Measurements from ENCODE around the gene MALRD1. TPM values are rescaled to one million over a fixed set of nuclear protein-coding genes. Genes with fewer than 3 reads are reported as not detected.

MALRD1 gene
- total and polyA plus RNA-seq, 2 experiments from 2014 or later, result 17.8 to 52.6 TPM

DNA sequence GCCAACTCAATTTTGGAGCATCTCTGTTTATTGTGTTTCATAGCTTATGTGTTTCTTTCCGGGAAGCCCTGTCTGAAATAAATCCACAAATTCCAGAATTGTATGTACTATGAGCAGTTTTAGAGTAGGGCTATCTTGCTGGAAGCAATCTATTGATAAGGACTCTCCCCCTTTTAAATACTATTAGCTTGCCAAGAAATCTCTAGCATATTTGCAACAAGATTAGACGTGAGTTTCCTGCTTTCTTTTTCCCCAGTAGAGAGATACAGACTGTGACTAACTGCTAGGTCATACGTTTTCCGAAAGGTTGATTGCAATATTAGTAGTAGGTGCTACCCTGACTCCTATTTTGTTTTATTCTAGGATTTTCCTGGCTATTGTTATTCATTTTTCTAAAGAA is 277.0 kb downstream of the MALRD1 start:
- DNase-seq (ENCODE audit: low spot score), result no peak
- H3K27me3 ChIP-seq, result no peaks in the 10 kb centered on the region
- H3K27ac ChIP-seq, result no peak overlapping the region
- TF ChIP-seq, protein P1, sequence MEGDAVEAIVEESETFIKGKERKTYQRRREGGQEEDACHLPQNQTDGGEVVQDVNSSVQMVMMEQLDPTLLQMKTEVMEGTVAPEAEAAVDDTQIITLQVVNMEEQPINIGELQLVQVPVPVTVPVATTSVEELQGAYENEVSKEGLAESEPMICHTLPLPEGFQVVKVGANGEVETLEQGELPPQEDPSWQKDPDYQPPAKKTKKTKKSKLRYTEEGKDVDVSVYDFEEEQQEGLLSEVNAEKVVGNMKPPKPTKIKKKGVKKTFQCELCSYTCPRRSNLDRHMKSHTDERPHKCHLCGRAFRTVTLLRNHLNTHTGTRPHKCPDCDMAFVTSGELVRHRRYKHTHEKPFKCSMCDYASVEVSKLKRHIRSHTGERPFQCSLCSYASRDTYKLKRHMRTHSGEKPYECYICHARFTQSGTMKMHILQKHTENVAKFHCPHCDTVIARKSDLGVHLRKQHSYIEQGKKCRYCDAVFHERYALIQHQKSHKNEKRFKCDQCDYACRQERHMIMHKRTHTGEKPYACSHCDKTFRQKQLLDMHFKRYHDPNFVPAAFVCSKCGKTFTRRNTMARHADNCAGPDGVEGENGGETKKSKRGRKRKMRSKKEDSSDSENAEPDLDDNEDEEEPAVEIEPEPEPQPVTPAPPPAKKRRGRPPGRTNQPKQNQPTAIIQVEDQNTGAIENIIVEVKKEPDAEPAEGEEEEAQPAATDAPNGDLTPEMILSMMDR (IDR thresholded peaks at IDR 0.05; ENCODE audit: poor library complexity), result no peak
- TF ChIP-seq EZH2 (IDR thresholded peaks at IDR 0.05; ENCODE audit: borderline replicate concordance), result no peak
- TF ChIP-seq EZH2phosphoT487 (IDR thresholded peaks at IDR 0.05; ENCODE audit: low read depth, severe bottlenecking, unreplicated experiment), result no peak
- H3K4me3 ChIP-seq, result no peak overlapping the region
- no peaks in the 10 kb centered on the region for H3K9me2 ChIP-seq (replicated peaks; ENCODE audit: insufficient read depth)
- no peak overlapping the region for H3K4me2 ChIP-seq
- H3K9me3 ChIP-seq (ENCODE audit: low read depth), result no peaks in the 10 kb centered on the region
- no peak overlapping the region for H2AFZ ChIP-seq
- H3K4me1 ChIP-seq (ENCODE audit: insufficient read depth), result no peaks in the 10 kb centered on the region
- H4K20me1 ChIP-seq (ENCODE audit: insufficient read depth, poor library complexity, severe bottlenecking), result no peaks in the 10 kb centered on the region
- no peaks in the 10 kb centered on the region for H3K79me2 ChIP-seq
- 73% methylated on average over 4 of the region's 4 CpGs for WGBS (ENCODE audit: low lambda C conversion rate, missing lambda C conversion rate)
- no peaks in the 10 kb centered on the region for H3K36me3 ChIP-seq (replicated peaks; ENCODE audit: insufficient read depth, low read depth)

DNA sequence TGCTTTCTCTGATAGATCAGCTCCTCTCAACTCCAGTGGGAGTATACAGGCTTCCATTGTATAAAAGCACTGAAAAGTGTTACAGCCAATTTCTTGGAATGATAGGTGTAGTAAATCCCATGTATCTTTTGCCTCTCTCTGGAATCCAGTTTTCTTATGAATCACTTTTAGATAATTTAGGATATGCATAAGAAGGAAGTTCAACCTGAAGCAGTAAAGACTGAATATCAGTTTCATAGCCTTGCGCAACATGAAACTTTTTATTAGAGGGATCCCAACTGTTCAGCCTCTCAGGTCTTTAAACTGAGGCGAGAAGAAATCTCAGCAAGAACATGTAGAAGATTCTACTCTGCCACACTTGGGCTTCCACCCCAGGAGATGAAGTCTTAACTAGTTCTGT is 280.0 kb downstream of the MALRD1 start:
- WGBS (ENCODE audit: low lambda C conversion rate, missing lambda C conversion rate), result 88% methylated on average over 2 of the region's 2 CpGs
- Histone ChIP-seq H3K27ac (no peak overlapping the region), H3K9me3 (ENCODE audit: low read depth) (no peaks in the 10 kb centered on the region), H3K36me3 (replicated peaks; ENCODE audit: insufficient read depth, low read depth) (no peaks in the 10 kb centered on the region), H3K4me2 (no peak overlapping the region), H3K79me2 (no peaks in the 10 kb centered on the region), H3K27me3 (no peaks in the 10 kb centered on the region), H2AFZ (no peak overlapping the region), H3K4me1 (ENCODE audit: insufficient read depth) (no peaks in the 10 kb centered on the region), H4K20me1 (ENCODE audit: insufficient read depth, poor library complexity, severe bottlenecking) (no peaks in the 10 kb centered on the region), H3K4me3 (no peak overlapping the region), H3K9me2 (replicated peaks; ENCODE audit: insufficient read depth) (no peaks in the 10 kb centered on the region)
- DNase-seq (ENCODE audit: low spot score), result no peak
- no peak for TF ChIP-seq EZH2phosphoT487 (IDR thresholded peaks at IDR 0.05; ENCODE audit: low read depth, severe bottlenecking, unreplicated experiment)
- no peak for TF ChIP-seq EZH2 (IDR thresholded peaks at IDR 0.05; ENCODE audit: borderline replicate concordance)

DNA sequence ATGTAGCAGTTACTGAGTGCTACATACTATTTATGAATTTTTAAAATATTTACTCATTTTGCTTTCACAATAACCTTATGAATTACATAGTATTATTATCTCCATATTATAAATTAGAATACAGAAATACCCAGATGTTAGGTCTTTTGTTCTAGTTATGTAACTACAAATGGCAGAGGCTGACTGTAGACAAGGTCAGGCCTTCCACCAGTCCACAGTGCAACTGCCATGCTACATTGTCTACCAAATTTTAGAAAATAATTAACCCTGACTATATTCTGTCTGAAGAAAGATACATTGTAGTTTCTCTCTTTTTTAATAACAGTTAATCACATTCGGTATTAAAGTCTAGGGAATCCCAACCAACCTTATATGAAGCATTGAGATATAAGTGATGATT is 280.9 kb downstream of the MALRD1 start:
- H3K27ac ChIP-seq, result no peak overlapping the region
- H3K9me2 ChIP-seq (replicated peaks; ENCODE audit: insufficient read depth), result no peaks in the 10 kb centered on the region
- no peak overlapping the region for H3K4me2 ChIP-seq
- H3K4me3 ChIP-seq, result no peak overlapping the region
- H3K36me3 ChIP-seq (replicated peaks; ENCODE audit: insufficient read depth, low read depth), result no peaks in the 10 kb centered on the region
- H2AFZ ChIP-seq, result no peak overlapping the region
- H4K20me1 ChIP-seq (ENCODE audit: insufficient read depth, poor library complexity, severe bottlenecking), result no peaks in the 10 kb centered on the region
- no peak for DNase-seq (ENCODE audit: low spot score)
- H3K79me2 ChIP-seq, result no peaks in the 10 kb centered on the region
- WGBS (ENCODE audit: low lambda C conversion rate, missing lambda C conversion rate), result 94% methylated on average over 1 of the region's 1 CpG
- H3K9me3 ChIP-seq (ENCODE audit: low read depth), result no peaks in the 10 kb centered on the region
- no peaks in the 10 kb centered on the region for H3K4me1 ChIP-seq (ENCODE audit: insufficient read depth)
- H3K27me3 ChIP-seq, result no peaks in the 10 kb centered on the region
- TF ChIP-seq EZH2phosphoT487 (IDR thresholded peaks at IDR 0.05; ENCODE audit: low read depth, severe bottlenecking, unreplicated experiment) (no peak), EZH2 (IDR thresholded peaks at IDR 0.05; ENCODE audit: borderline replicate concordance) (no peak)
- TF ChIP-seq, protein P1 (IDR thresholded peaks at IDR 0.05; ENCODE audit: poor library complexity), result no peak

DNA sequence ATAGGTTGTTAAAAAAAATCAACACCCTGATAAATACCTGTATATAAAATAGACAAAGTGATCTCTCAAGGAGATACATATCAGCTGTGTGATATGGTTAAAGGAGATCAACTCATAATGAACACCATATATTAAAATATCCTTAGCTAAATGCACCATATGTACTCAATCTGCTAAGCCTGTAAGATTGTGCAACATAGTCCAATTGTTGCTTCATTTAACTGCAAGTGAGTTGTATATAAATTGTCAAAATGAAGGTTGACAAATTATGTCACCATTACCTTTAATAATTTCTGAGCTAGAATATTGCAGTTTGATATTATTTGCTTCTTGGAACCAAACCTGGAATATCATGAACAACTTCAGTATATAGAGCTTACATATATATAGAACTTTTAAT is 283.7 kb downstream of the MALRD1 start:
- H3K27ac ChIP-seq, result no peak overlapping the region
- H3K4me3 ChIP-seq, result no peak overlapping the region
- H3K36me3 ChIP-seq (replicated peaks; ENCODE audit: insufficient read depth, low read depth), result no peaks in the 10 kb centered on the region
- TF ChIP-seq EZH2phosphoT487 (IDR thresholded peaks at IDR 0.05; ENCODE audit: low read depth, severe bottlenecking, unreplicated experiment), result no peak
- TF ChIP-seq, protein P1 (IDR thresholded peaks at IDR 0.05; ENCODE audit: poor library complexity), result no peak
- no peak for TF ChIP-seq EZH2 (IDR thresholded peaks at IDR 0.05; ENCODE audit: borderline replicate concordance)
- DNase-seq (ENCODE audit: low spot score), result no peak
- no peaks in the 10 kb centered on the region for H4K20me1 ChIP-seq (ENCODE audit: insufficient read depth, poor library complexity, severe bottlenecking)
- no peaks in the 10 kb centered on the region for H3K9me2 ChIP-seq (replicated peaks; ENCODE audit: insufficient read depth)
- no peak overlapping the region for H2AFZ ChIP-seq
- H3K9me3 ChIP-seq (ENCODE audit: low read depth), result no peaks in the 10 kb centered on the region
- H3K27me3 ChIP-seq, result no peaks in the 10 kb centered on the region
- H3K4me1 ChIP-seq (ENCODE audit: insufficient read depth), result no peaks in the 10 kb centered on the region
- no peaks in the 10 kb centered on the region for H3K79me2 ChIP-seq
- H3K4me2 ChIP-seq, result no peak overlapping the region
